ENCODE results near the gene KRTAP4-8.
A peak's percentile ranks its signal among the peaks of the same experiment; 100 is the strongest.
"Not testable (repeated sequence)": the region's sequence is repeated elsewhere in the genome, so short reads cannot be mapped to it uniquely, and the experiment has no call there.

The KRTAP4-8 gene

DNA sequence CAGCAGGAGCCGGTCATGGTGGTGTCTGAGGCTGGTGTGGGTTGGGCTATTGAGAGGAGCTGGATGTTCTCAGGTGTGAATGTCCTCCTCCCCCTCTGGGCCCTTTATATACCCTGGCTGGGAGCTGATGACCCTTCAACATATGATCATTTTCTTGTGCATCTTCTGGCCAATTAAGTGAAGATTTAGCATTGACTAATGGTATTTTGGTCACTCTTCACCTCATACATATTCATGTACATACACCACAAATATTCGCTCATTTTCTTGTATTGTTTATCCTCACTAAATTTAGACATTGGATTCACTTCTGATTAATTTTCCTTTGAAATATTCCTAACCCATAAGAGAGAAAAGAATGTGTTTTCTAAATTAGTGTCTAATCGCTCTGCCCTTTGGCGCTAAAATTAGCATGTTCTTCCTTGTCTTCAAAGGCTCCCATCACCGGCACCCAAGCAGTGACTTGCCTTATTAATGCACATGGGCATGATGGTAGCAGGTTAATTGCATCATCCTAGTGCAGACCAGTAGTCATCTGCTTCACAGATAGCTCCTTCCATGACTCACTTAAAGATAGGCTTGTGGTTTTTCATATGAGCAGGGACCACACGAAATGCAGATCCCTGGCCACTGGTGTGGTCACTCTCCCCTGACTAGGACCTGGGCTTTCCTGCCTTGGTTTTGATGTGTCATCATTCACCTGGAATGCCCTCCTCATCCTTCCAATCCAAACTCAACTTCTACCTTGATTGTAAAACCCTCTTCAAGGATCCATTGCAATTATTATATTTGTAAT, 31.9 kb downstream of the KRTAP4-8 start, which contains the start of gene KRTAP2-4:
KRTAP2-4 (minus strand) TSS at position 51 of the 796 bp plus-strand sequence; CDS start at position 17, 34 bp downstream.
- H3K27ac ChIP-seq, result no peak within 1 kb of the TSS
- H3K4me3 ChIP-seq, result no peak within 1 kb of the TSS
- no peak for DNase-seq (ENCODE audit: low spot score)
- TF ChIP-seq, protein P1, sequence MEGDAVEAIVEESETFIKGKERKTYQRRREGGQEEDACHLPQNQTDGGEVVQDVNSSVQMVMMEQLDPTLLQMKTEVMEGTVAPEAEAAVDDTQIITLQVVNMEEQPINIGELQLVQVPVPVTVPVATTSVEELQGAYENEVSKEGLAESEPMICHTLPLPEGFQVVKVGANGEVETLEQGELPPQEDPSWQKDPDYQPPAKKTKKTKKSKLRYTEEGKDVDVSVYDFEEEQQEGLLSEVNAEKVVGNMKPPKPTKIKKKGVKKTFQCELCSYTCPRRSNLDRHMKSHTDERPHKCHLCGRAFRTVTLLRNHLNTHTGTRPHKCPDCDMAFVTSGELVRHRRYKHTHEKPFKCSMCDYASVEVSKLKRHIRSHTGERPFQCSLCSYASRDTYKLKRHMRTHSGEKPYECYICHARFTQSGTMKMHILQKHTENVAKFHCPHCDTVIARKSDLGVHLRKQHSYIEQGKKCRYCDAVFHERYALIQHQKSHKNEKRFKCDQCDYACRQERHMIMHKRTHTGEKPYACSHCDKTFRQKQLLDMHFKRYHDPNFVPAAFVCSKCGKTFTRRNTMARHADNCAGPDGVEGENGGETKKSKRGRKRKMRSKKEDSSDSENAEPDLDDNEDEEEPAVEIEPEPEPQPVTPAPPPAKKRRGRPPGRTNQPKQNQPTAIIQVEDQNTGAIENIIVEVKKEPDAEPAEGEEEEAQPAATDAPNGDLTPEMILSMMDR (IDR thresholded peaks at IDR 0.05), result no peak

DNA sequence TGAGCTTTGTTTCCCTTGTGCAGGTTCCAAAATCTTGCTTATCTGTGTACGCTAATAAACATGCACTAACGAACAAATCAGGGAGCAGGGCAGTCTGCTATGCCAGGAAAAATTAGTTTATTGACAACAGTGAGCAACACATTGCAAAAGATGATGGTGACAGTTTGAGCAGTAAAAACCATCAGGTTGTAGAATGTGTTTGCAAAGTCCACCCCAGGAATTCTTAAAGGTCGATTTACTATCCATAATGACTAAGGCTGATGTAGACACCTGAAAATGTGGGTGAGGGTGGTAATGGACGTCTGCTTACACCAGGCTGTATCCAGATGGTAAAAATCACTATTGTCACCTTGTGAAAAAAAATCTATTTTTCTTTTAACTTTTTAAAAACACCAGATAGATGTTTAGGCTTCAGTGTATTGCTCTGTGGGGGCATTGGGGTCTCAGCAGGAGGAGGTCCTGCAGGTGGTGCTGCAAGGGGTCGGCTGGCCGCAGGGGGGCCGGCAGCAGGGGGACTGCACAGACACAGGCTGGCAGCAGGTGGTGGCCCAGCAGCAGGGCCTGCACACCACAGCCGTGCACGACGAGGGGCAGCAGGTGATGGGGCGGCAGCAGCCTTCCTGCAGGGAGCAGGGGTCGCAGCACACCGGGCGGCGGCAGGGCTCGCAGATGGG, 32.8 kb downstream of the KRTAP4-8 start:
- not testable (repeated sequence) for H3K4me3 ChIP-seq; H3K27ac ChIP-seq; DNase-seq (ENCODE audit: low spot score)

DNA sequence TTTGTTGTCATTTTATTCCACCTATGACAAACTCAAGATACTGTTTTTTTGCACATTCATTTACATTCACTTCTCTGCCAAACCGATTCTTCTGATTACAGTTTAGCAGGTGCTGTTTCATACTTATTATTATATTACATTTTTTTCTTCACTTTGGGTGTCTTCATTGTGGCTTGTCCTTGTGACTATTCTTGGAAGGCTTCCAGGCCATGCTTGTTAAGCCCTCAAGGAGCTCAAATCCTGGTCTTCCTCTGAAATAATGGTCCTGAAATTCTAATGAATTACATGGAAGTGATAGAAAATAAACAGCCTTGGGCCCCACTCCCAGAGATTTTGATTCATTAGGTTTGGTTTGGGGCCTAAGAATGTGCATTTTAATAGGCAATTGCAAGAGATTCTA, 33.6 kb downstream of the KRTAP4-8 start:
- DNase-seq (ENCODE audit: low spot score), result no peak
- TF ChIP-seq, protein P1 (IDR thresholded peaks at IDR 0.05), result no peak
- Histone ChIP-seq H3K27ac (no peak overlapping the region), H3K4me3 (no peak overlapping the region)

DNA sequence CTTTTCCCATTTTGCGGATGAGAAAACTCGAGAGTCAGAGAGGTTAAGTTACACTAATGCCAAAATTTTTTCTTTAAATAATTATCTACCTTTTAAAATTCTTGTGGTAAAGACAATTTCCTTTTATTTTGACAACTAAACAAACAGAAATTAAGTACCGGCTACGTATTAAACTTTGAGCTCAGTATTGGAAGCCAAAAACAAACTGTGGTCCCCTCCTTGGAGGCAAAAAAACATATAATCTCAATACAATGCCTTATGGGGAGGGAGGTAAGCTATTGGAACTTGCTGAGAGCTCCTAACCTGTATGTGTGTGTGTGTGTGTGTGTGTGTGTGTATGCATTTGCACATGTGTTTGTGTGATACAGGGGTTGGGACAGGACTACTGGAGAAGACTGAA, 34.5 kb downstream of the KRTAP4-8 start:
- TF ChIP-seq, protein P1 (IDR thresholded peaks at IDR 0.05), result no peak
- H3K4me3 ChIP-seq, result no peak overlapping the region
- no peak for DNase-seq (ENCODE audit: low spot score)
- no peak overlapping the region for H3K27ac ChIP-seq

DNA sequence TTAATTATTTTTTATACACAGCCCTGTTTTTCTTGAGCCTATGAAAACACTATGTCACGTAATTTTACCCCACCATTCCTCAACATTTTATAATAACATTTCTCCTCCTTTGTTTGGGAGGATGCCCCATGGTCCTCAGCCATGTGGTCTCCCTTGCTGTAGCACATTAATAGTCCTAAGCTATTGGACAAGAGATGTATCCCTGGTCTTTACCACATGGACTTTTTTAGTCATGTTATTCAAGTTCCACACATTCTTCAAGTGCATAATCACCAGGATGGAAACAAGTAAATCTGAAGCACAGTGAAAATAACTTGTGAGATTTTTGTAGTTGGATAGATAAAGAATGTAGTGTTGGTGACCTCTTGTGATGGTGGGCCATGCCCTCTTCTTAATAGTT, 36.0 kb downstream of the KRTAP4-8 start:
- DNase-seq (ENCODE audit: low spot score), result no peak
- TF ChIP-seq, protein P1 (IDR thresholded peaks at IDR 0.05), result no peak
- peak overlapping the region in 1 of 2 donors; percentile 44 for H3K27ac ChIP-seq
- no peak overlapping the region for H3K4me3 ChIP-seq

DNA sequence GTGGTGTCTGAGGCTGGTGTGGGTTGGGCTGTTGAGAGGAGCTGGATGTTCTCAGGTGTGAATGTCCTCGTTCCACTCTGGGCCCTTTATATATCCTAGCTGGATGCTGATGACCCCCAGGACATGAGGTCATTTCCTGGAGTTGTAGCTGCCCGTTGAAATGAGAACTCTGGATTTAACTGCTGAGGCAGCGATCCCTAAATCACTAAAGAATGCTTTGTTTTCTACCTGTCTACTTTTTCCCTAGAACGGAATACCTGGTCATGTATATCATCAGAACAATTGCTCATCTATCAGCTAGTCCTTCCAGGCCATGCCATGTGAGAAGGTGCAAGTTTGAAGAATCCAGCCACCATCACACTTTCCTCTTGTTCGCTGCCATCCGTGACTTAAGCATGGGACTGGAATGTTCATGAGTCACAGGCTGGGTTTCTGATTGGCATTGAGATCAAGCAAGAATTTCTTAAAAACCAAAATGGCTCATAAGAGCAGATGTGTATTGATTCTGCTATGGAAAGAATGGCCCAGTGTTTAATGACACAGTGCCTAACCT, 37.8 kb downstream of the KRTAP4-8 start, which contains the start of gene KRTAP2-3:
KRTAP2-3 (minus strand) TSS at position 63 of the 553 bp plus-strand sequence. CDS start 64 bp downstream, outside the sequence.
- H3K4me3 ChIP-seq, result no peak within 1 kb of the TSS

DNA sequence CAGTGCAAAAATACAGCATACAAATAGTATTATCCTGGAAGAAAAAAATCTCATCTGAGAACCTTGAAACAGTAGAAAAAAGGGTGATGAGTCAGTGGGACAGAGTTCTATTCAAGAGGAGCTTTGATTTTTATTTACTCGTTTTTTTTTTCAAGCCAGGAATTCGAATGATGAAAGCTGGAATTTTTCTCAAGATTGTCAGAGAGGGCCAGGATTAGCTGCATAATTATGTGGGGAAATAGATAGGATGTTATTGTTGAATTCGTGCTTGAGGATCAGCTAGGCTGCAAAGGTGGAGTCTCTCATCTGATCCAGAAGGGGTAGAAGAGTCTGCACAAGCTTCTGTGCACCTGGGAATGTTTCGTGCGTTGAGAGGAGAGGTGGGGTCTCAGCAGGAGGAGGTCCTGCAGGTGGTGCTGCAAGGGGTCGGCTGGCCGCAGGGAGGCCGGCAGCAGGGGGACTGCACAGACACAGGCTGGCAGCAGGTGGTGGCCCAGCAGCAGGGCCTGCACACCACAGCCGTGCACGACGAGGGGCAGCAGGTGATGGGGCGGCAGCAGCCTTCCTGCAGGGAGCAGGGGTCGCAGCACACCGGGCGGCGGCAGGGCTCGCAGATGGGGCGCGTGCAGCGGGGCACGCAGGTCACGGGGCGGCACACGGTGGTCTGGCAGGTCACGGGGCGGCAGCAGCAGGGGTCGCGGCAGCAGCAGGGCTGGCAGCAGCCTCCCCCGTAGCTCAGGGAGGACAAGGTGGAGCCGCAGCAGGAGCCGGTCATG, 38.5 kb downstream of the KRTAP4-8 start:
- H3K4me3 ChIP-seq; DNase-seq (ENCODE audit: low spot score): not testable (repeated sequence)

More for the DNA sequence above, 37.8 kb downstream of the KRTAP4-8 start, which contains the start of gene KRTAP2-3:
- H3K27ac ChIP-seq, result no peak within 1 kb of the TSS
- no peak for DNase-seq (ENCODE audit: low spot score)
- TF ChIP-seq, protein P1 (IDR thresholded peaks at IDR 0.05), result no peak

More for the DNA sequence above, 38.5 kb downstream of the KRTAP4-8 start:
- not testable (repeated sequence) for H3K27ac ChIP-seq
